ENCODE measurements around the gene NAA15. TPM values are rescaled to one million over a fixed set of nuclear protein-coding genes. Genes with fewer than 3 reads are reported as not detected.

Gene NAA15
- total and polyA plus RNA-seq, 4 donors: 6.7 to 18.2 (median 11.1) TPM

GRCh38 chr4:139324620-139325019 is 23.3 kb downstream of the NAA15 start (continued):
- TF ChIP-seq CTCF (IDR thresholded peaks at IDR 0.05; ENCODE audit: low read depth, low read length, missing input control) (no peak), ZBTB33 (IDR thresholded peaks at IDR 0.05) (no peak), HNF4A (conservative IDR thresholded peaks at IDR 0.05) (no peak), FOXA2 (IDR thresholded peaks at IDR 0.05) (no peak), JUND (IDR thresholded peaks at IDR 0.05) (no peak), HNF4G (IDR thresholded peaks at IDR 0.05) (no peak)

GRCh38 chr4:139329665-139330200 is 28.4 kb downstream of the NAA15 start:
- Histone ChIP-seq H3K9ac (ENCODE audit: low read depth in 1 of 2, low read length in 2 of 2) (no peak overlapping the region), H3K4me1 (ENCODE audit: control insufficient read depth in 4 of 4, insufficient read depth in 4 of 4, low read length in 3 of 4) (no peaks in the 10 kb centered on the region), H3K9me3 (ENCODE audit: control insufficient read depth in 4 of 4, low read length in 3 of 4) (no peaks in the 10 kb centered on the region), H3K4me3 (ENCODE audit: low read depth in 1 of 3, low read length in 3 of 3) (no peak overlapping the region), H3K36me3 (ENCODE audit: control insufficient read depth in 4 of 4, insufficient read depth in 3 of 4, low read depth in 1 of 4, low read length in 3 of 4) (no peaks in the 10 kb centered on the region), H3K27ac (ENCODE audit: low read depth in 1 of 2, low read length in 2 of 2) (no peak overlapping the region), H3K27me3 (ENCODE audit: control insufficient read depth in 4 of 4, insufficient read depth in 4 of 4, low read length in 3 of 4) (no peaks in the 10 kb centered on the region)
- TF ChIP-seq YY1 (IDR thresholded peaks at IDR 0.05): no peak
- no peak for TF ChIP-seq GABPA (IDR thresholded peaks at IDR 0.05 in 1 of 2, conservative IDR thresholded peaks at IDR 0.05 in 1 of 2)
- TF ChIP-seq TAF1 (conservative IDR thresholded peaks at IDR 0.05): no peak
- TF ChIP-seq FOXA2 (IDR thresholded peaks at IDR 0.05): no peak
- TF ChIP-seq RAD21 (IDR thresholded peaks at IDR 0.05): no peak
- no peak for TF ChIP-seq EGR1 (IDR thresholded peaks at IDR 0.05; ENCODE audit: low read depth in 2 of 2)
- no peak for TF ChIP-seq HNF4G (IDR thresholded peaks at IDR 0.05)
- TF ChIP-seq SP1 (IDR thresholded peaks at IDR 0.05): no peak
- no peak for TF ChIP-seq REST (IDR thresholded peaks at IDR 0.05)
- TF ChIP-seq NR2F2 (IDR thresholded peaks at IDR 0.05): no peak
- no peak for TF ChIP-seq MAX (IDR thresholded peaks at IDR 0.05)
- no peak for DNase-seq (ENCODE audit: low spot score)
- WGBS: 88% methylated on average over 4 of the region's 4 CpGs
